Dendritic cell treated with granulocyte-macrophage colony-stimulating factor and Interleukin-4, amounts not matched to agents 40 ng/mL and 50 ng/mL, for 4 days (primary cell): ENCODE results near the gene PCID2.

ENCODE experiments used
- H3K27ac Mint-ChIP-seq: one replicate; pipeline ENCODE4 v1.8.0; 2022; ENCODE audit warnings: mild to moderate bottlenecking, mixed read lengths
- H3K27me3 Mint-ChIP-seq: one replicate; pipeline ENCODE4 v1.8.0; 2022; ENCODE audit warnings: mild to moderate bottlenecking, mixed read lengths
- H3K36me3 Mint-ChIP-seq: one replicate; pipeline ENCODE4 v1.8.0; 2022; ENCODE audit warnings: low read depth, mixed read lengths
- H3K4me1 Mint-ChIP-seq: one replicate; pipeline ENCODE4 v1.8.0; 2022; ENCODE audit warnings: low read depth, mixed read lengths
- H3K4me3 Mint-ChIP-seq: one replicate; pipeline ENCODE4 v1.8.0; 2022; ENCODE audit warnings: mild to moderate bottlenecking, moderate library complexity, mixed read lengths
- H3K9me3 Mint-ChIP-seq: one replicate; pipeline ENCODE4 v1.8.0; 2022; ENCODE audit warnings: mixed read lengths
- intact Hi-C: fragments of 100-400 bp; cut with micrococcal nuclease; formaldehyde crosslinking; loops from one replicate; pipeline ENCODE4 v1.15.0; 2022

The PCID2 gene

DNA sequence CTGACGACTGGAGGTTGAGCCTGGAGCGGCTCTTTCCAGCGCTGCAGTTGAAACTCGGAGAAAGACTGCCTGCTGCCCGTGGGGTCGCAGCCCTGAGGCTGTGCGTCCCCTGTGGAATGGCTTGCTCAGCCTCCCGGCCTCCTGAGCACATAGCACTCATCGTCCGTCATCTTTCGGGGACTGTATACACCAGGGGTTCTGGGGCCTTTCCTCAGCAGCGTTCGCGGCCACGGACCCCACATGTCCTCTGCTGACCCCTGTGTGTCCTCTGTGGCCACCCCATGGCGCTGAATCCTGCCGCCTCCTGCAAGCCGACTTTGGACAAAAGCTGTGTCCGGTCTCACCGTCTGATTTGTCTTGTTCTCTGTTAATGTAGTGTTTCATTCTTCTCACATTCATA, 21.3 kb upstream of the PCID2 start:
- Mint-ChIP-seq H3K9me3 (no peaks in the 10 kb centered on the region), H3K27ac (peak overlapping the region; percentile 31), H3K27me3 (no peaks in the 10 kb centered on the region), H3K4me1 (no peaks in the 10 kb centered on the region), H3K4me3 (no peak overlapping the region), H3K36me3 (peaks cover 97% of the 10 kb centered on the region)
- intact Hi-C loops: no loop called here

DNA sequence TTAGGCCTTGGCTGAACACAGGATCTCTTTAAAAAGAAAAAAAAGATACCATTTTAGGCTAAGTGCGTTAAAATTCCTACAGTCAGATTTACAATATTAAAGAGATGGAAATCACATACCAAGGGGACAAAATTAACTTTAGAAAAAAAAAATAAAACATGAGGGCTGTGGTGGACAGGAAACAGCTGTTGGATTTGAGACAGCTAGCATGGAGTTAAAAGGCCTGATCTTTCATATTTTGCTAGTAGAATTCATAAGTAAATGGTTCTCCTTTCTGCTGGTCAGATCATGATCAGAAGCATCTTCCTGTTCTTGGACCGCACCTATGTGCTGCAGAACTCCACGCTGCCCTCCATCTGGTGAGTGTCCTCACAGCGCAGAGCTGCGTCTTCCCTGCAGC, 20.7 kb upstream of the PCID2 start:
- intact Hi-C loops: no loop called here
- H3K9me3 Mint-ChIP-seq: no peaks in the 10 kb centered on the region

DNA sequence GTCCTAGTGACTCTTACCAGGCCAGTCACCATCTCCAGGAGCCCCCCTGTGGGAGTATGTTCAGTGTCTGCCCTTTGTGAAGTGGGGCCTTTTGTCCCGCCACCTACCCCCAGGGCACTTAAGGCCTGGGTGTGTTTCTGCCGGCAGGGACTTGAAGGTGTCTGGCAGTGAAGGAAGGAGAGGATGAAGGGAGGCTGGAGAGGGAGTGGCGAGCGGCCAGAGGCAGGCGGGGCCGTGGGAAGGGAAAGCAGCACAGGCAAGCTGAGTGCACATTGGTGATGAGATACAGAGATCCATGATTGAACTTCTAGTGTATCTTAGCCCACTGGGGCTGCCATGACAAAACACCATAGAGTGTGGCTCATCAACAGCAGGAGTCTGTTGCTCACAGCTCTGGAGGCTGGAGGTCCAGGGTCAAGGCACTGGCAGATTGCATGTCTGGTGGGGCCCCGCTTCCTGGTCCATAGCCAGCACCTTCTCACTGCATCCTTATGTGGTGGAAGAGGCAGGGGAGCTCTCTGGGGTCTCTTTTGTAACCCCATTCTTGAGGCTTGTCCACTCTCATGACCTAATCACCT, 18.5 kb upstream of the PCID2 start:
- no peaks in the 10 kb centered on the region for H3K9me3 Mint-ChIP-seq
- no peak overlapping the region for H3K27ac Mint-ChIP-seq
- no peaks in the 10 kb centered on the region for H3K27me3 Mint-ChIP-seq
- no peak overlapping the region for H3K4me3 Mint-ChIP-seq
- H3K4me1 Mint-ChIP-seq: no peaks in the 10 kb centered on the region
- H3K36me3 Mint-ChIP-seq: peaks cover 97% of the 10 kb centered on the region
- intact Hi-C loops: no loop called here

More for the DNA sequence above, 20.7 kb upstream of the PCID2 start:
- Mint-ChIP-seq H3K27ac (no peak overlapping the region), H3K36me3 (peaks cover 97% of the 10 kb centered on the region), H3K4me3 (no peak overlapping the region), H3K4me1 (no peaks in the 10 kb centered on the region), H3K27me3 (no peaks in the 10 kb centered on the region)

DNA sequence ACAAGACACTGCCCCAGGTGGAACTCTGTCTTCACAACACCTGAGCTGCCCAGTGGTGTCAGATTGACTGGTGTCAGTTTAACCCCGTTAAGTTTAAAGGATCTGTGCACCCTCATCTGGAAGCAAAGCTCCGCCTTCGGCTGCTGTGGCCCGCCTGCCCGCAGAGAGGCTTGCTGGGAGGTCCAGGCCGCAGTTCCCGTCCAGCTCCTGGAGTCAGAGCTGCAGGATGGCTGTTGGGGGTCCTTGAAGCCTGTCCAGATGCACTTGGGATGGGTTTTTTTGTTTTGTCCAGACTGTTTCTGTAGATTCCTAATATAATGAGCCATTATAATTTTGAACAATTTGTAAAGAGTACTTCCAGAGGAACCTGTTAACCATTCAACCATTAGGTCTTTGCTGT, 17.0 kb upstream of the PCID2 start:
- Mint-ChIP-seq H3K27ac (no peak overlapping the region), H3K27me3 (no peaks in the 10 kb centered on the region), H3K9me3 (no peaks in the 10 kb centered on the region), H3K36me3 (peaks cover 99% of the 10 kb centered on the region), H3K4me3 (no peak overlapping the region), H3K4me1 (no peaks in the 10 kb centered on the region)
- intact Hi-C loops: no loop called here

DNA sequence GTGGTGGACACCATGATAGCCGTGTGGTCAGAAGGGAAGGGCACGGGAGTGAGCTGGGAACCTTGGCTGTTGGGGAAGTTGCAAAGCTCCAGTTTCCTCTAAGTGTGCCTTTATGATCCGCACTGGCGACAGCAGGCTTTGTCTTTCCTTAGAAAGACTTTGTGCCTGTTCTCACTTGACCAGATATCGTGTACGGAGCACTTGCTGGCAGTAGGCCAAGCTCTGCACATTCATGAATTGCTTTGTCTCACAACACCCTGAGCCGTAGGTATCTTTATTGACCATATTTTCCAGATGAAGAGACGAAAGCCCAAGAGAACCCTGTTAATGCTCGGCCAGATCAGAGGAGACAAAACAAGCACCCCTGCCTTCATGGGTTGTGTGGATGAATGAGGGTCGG, 16.0 kb upstream of the PCID2 start:
- Mint-ChIP-seq H3K27me3 (no peaks in the 10 kb centered on the region), H3K27ac (no peak overlapping the region), H3K36me3 (peaks cover 100% of the 10 kb centered on the region), H3K9me3 (no peaks in the 10 kb centered on the region), H3K4me3 (no peak overlapping the region), H3K4me1 (peaks cover 2% of the 10 kb centered on the region)
- intact Hi-C loops: no loop called here

DNA sequence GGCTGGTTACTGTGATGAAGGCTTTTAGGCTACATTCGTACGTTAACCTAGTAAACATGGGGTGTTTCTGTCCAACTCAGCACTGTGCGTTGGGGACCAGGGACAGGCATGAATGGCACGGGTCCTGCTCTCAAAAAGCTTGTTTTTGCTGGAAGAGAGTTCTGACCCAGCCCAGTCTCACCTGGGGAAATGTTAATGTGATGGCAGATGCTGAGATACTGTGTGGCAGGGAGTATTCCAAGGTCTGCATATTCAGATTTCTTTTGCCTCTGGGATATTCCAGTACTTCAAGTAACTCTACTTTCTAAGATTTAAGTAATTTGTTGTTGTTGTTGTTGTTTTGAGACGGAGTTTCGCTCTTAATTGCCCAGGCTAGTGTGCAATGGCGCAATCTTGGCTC, 14.6 kb upstream of the PCID2 start:
- Mint-ChIP-seq H3K27ac (no peak overlapping the region), H3K27me3 (no peaks in the 10 kb centered on the region), H3K4me1 (peaks cover 4% of the 10 kb centered on the region), H3K4me3 (no peak overlapping the region), H3K9me3 (no peaks in the 10 kb centered on the region), H3K36me3 (peaks cover 90% of the 10 kb centered on the region)
- intact Hi-C loops: no loop called here

DNA sequence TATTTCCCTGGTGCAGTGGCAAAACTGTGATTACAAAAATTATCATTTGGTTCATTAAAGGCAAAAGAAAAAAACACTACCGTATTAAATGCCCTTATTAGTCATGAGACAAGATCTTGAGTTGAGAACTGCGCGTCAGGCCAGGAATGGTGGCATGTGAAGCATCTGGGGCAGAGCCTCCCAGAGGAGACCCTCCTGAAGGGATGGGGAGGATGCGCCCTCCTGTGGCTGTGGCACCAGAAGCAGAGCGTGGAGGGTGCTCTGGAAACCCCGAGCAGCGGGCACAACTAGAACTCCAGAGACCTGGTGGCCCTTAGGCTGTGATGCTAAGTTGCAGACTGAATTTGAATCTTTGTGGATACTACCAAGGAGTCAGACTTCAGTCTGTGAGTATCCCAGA, 12.4 kb upstream of the PCID2 start:
- Mint-ChIP-seq H3K27ac (no peak overlapping the region), H3K4me3 (no peak overlapping the region), H3K4me1 (peaks cover 4% of the 10 kb centered on the region), H3K9me3 (no peaks in the 10 kb centered on the region), H3K27me3 (no peaks in the 10 kb centered on the region), H3K36me3 (peaks cover 68% of the 10 kb centered on the region)
- intact Hi-C loops: no loop called here

DNA sequence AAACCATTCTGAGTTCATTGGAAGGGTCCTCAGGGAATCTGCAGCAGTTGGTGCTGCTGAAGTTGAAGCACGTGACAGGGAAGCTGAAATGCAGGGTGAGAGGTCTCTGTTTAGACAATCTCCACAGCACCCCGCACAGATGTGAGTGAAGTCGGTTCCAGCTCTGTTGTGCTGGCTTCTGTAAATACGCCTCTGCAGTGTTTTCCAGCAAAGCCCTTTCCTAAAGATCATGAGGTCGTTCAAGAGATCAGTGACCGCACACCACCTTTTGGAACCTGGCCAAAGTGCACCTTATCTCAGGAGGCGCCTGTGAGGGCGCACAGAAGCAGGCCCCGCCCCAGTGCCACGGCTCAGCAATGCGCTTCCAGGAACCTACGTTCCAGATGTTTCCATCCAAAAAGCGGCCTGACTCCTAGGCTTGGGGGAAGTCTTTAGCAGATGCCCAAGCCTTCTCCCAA, 11.7 kb upstream of the PCID2 start:
- no peaks in the 10 kb centered on the region for H3K27me3 Mint-ChIP-seq
- no peak overlapping the region for H3K27ac Mint-ChIP-seq
- H3K36me3 Mint-ChIP-seq: peaks cover 61% of the 10 kb centered on the region
- H3K9me3 Mint-ChIP-seq: no peaks in the 10 kb centered on the region
- no peak overlapping the region for H3K4me3 Mint-ChIP-seq
- peaks cover 4% of the 10 kb centered on the region for H3K4me1 Mint-ChIP-seq
- intact Hi-C loops: no loop called here

DNA sequence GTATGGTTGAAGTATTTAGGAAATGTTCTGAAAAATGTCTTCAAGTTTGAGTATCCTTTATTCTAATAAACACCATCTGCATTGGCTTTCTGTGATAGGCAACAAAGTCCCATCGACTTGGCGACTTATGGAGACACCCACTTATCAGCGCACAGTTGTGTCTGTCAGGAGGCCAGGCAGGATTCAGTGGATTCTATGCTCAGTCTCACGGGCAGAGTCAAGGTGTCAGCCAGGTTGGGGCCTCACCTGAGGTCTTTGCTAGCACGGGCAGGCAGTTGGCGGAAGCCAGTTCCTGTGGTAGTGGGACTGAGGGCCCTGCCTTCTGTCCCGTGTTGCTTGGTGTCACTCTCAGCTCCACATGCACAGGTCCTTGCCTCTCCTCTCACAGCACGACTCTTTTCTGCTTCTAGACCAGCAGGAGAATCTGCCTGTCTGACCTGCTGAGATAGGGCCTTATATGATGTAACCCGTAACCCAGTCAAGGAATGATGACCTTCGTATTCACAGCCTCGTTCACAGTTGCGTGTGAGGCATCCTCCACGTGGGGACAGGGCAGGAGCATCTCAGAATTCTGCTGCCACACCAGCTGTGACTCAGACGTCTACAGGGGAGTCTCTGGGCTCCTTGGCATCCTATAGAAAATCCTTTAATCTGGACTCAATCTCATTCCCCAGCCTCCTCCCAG, 10.9 kb upstream of the PCID2 start:
- H3K27me3 Mint-ChIP-seq: no peaks in the 10 kb centered on the region
- peaks cover 4% of the 10 kb centered on the region for H3K4me1 Mint-ChIP-seq
- H3K36me3 Mint-ChIP-seq: peaks cover 53% of the 10 kb centered on the region
- no peaks in the 10 kb centered on the region for H3K9me3 Mint-ChIP-seq
- no peak overlapping the region for H3K27ac Mint-ChIP-seq
- no peak overlapping the region for H3K4me3 Mint-ChIP-seq
- intact Hi-C loops: loop anchor here (5.0 to 10.0 kb wide), 2 partner anchors 173 to 275 kb away; no protein-coding TSS in a partner anchor

DNA sequence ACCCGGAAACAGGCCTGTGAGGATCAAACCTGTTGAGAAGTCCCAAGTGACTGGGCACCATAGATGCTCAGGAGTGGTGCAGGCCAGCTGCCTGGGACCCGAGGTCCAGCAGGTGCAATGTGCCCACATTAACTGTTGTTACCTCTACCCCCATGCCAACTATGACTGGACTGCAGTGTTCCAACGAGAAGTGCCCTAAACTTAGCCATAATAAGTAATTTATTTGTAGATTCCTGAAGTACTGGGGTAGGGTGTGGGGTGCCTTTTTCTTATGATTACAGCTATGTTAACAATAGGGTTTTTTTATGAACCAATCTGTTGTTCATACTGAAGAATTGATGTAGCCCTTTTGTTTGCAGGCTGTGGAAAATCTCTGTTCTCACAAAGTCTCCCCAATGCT, 10.1 kb upstream of the PCID2 start:
- Mint-ChIP-seq H3K27ac (no peak overlapping the region), H3K4me3 (no peak overlapping the region), H3K27me3 (no peaks in the 10 kb centered on the region), H3K9me3 (no peaks in the 10 kb centered on the region), H3K36me3 (peaks cover 52% of the 10 kb centered on the region), H3K4me1 (peaks cover 11% of the 10 kb centered on the region)
- intact Hi-C loops: loop anchor here (5.0 to 10.0 kb wide), 2 partner anchors 174 to 274 kb away; no protein-coding TSS in a partner anchor

DNA sequence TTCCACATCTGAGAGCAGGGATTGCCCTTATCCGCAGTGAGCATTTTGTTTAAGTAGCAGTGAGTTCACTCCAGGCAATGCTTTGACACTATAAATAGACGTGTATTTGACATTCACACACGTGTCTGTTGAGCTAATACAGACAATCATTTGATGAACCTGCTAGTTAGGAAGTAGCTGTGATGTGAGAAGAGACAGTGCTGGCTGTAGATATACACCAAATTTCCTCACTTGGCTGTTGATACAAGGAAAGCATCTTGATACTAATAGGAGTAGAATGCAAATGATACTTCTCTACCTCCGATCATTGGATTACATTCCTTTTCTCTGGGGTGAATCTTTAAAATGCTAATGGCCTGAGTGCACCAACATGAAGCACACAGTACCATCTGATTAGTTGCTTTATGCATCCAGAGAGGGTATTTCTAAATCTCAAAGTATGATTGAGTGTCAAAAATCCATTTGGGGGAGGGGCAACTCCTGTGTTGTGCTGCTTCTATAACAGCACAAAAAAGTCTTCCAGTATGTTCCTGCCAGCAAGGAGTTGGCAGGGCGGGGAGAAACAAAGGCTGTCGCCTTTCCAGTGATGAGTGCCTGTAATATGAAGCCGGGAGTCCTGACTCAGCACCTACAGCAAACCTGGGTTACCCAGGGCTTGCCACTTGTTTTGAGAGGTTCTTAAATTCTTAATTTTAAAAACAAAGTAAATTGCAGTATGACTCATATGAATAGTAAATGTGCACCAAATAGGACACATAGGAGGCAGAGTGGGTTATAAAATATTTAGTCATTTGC, 8.0 kb upstream of the PCID2 start:
- Mint-ChIP-seq H3K4me1 (peaks cover 27% of the 10 kb centered on the region), H3K27ac (no peak overlapping the region), H3K9me3 (no peaks in the 10 kb centered on the region), H3K4me3 (no peak overlapping the region), H3K36me3 (peaks cover 46% of the 10 kb centered on the region), H3K27me3 (no peaks in the 10 kb centered on the region)
- intact Hi-C loops: loop anchor here (5.0 to 10.0 kb wide), 2 partner anchors 176 to 272 kb away; no protein-coding TSS in a partner anchor

DNA sequence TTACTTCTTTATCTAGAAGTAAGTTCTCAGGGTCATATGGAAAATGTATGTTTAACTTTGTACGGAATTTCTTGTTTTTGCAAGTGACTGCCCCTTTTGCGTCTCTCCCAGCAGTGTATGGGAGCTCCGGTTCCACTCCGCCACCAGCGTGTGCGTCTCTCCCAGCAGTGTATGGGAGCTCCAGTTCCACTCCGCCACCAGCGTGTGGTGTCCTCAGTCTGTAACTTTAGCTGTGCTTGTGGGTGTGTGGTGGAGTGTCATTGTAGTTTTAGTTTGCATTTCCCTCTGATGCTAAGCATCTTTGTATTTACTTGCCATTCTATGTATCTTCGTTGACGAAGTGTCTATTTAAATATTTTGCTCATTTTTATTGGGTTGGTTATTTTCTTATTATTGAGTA, 3.3 kb upstream of the PCID2 start:
- Mint-ChIP-seq H3K4me3 (no peak overlapping the region), H3K36me3 (peaks cover 32% of the 10 kb centered on the region), H3K27ac (no peak overlapping the region), H3K4me1 (peaks cover 41% of the 10 kb centered on the region), H3K27me3 (no peaks in the 10 kb centered on the region), H3K9me3 (no peaks in the 10 kb centered on the region)
- intact Hi-C loops: loop anchor here (10.0 kb wide), 1 partner anchor 267 kb away; no protein-coding TSS in a partner anchor

DNA sequence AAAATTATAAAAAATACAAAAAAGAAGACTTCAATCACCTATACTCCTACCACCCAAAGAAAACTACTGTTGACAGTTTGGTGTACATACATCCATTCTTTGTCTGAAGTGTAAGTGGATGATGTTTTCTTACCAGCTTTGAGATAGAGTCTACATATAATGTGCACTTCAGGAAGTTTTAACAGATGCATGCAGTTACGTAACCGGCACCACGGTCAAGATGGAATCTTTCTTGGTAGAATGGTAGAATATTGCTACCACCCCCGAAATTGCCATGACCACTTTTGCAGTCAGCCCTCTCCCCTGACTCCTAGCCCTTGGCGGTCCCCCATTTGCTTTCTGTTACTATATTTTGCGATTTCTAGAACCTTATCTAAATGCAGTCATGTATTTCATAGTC, 2.4 kb upstream of the PCID2 start:
- peak overlapping the region; percentile 6 for H3K4me3 Mint-ChIP-seq
- intact Hi-C loops: loop anchor here (10.0 kb wide), 1 partner anchor 266 kb away; no protein-coding TSS in a partner anchor
- H3K4me1 Mint-ChIP-seq: peaks cover 50% of the 10 kb centered on the region
- H3K27me3 Mint-ChIP-seq: no peaks in the 10 kb centered on the region
- peaks cover 38% of the 10 kb centered on the region for H3K36me3 Mint-ChIP-seq
- H3K9me3 Mint-ChIP-seq: no peaks in the 10 kb centered on the region
- no peak overlapping the region for H3K27ac Mint-ChIP-seq
